Activated naive CD4-positive, alpha-beta T cell treated with anti-CD3 and anti-CD28 coated beads, Interleukin-2, amount 50 U/mL, for 24 hours (primary cell): ENCODE data around the gene CHRNA7.
"Not testable (repeated sequence)": the region's sequence is repeated elsewhere in the genome, so short reads cannot be mapped to it uniquely, and the experiment has no call there.

ENCODE experiments used
- H3K27ac Mint-ChIP-seq: one replicate; pipeline ENCODE4 v1.8.0; 2021; ENCODE audit warnings: mild to moderate bottlenecking, mixed read lengths
- H3K27me3 Mint-ChIP-seq: one replicate; pipeline ENCODE4 v1.8.0; 2021; ENCODE audit warnings: mixed read lengths
- H3K36me3 Mint-ChIP-seq: one replicate; pipeline ENCODE4 v1.8.0; 2021; ENCODE audit warnings: mixed read lengths
- H3K4me1 Mint-ChIP-seq: one replicate; pipeline ENCODE4 v1.8.0; 2021; ENCODE audit warnings: mixed read lengths
- H3K4me3 Mint-ChIP-seq: one replicate; pipeline ENCODE4 v1.8.0; 2021; ENCODE audit warnings: mild to moderate bottlenecking, mixed read lengths
- H3K9me3 Mint-ChIP-seq: one replicate; pipeline ENCODE4 v1.8.0; 2021; ENCODE audit warnings: mixed read lengths

The CHRNA7 gene

DNA sequence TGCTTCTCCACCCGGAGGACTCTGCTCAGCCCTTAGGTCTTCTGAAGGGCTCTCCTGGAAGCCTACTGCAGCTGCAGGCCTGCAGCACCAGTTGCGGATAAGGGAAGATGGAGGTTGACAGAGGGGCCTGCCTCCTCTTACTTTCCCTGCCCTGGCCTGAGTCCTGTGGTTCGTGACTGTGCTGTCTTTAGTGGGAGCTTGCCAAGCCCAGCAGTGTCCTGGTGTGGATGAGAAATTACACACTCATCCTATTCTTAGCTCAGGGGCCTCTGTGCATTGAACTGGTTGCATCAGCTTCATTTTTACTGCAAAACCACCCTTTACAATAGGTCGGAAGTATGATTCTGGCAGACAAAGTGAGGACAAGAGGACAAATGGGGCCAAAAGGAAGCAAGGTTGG, 163.5 kb downstream of the CHRNA7 start:
- H3K4me3 Mint-ChIP-seq, H3K36me3 Mint-ChIP-seq, H3K27ac Mint-ChIP-seq, H3K27me3 Mint-ChIP-seq, H3K4me1 Mint-ChIP-seq, H3K9me3 Mint-ChIP-seq: not testable (repeated sequence)

DNA sequence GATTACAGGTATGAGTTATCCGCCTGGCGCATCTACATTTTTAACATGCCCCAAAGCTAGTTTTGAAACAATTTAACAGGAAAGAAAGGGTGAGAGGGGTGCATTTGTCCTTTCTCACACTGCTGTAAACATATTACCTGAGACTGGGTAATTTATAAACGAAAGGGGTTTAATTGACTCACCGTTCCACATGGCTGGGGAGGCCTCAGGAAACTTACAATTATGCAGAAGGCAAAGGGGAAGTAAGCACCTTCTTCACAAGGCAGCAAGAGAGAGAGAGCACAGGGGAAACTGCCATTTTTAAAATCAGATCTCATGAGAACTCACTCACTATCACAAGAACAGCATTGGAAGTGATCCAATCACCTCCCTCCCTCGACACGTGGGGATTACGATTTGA, 165.9 kb downstream of the CHRNA7 start:
- not testable (repeated sequence) for H3K27me3 Mint-ChIP-seq, H3K4me3 Mint-ChIP-seq, H3K27ac Mint-ChIP-seq, H3K36me3 Mint-ChIP-seq, H3K4me1 Mint-ChIP-seq, H3K9me3 Mint-ChIP-seq

- not testable (repeated sequence) for H3K9me3 Mint-ChIP-seq, H3K36me3 Mint-ChIP-seq, H3K27ac Mint-ChIP-seq, H3K4me3 Mint-ChIP-seq, H3K27me3 Mint-ChIP-seq, H3K4me1 Mint-ChIP-seq
These were observed 168.6 kb downstream of the CHRNA7 start for GRCh38 chr15:32198938-32199337.

- not testable (repeated sequence) for H3K9me3 Mint-ChIP-seq, H3K27me3 Mint-ChIP-seq, H3K36me3 Mint-ChIP-seq, H3K27ac Mint-ChIP-seq, H3K4me1 Mint-ChIP-seq, H3K4me3 Mint-ChIP-seq
These were observed 178.8 kb downstream of the CHRNA7 start for GRCh38 chr15:32209081-32209480.

- Mint-ChIP-seq H3K9me3 (peaks cover 21% of the 10 kb centered on the region), H3K4me1 (no peaks in the 10 kb centered on the region), H3K36me3 (no peaks in the 10 kb centered on the region), H3K27ac (no peak overlapping the region), H3K4me3 (no peak overlapping the region), H3K27me3 (peaks cover 3% of the 10 kb centered on the region)
These were observed 188.4 kb downstream of the CHRNA7 start for GRCh38 chr15:32218666-32219065.
